Stimulated activated naive CD4-positive, alpha-beta T cell (primary cell): Measurements from ENCODE around the gene XRCC1.
"Not testable (repeated sequence)": the region's sequence is repeated elsewhere in the genome, so short reads cannot be mapped to it uniquely, and the experiment has no call there.

Experiments used
- DNase-seq, 6 experiments: peaks; one replicate each; lab custom pipeline; 2025; lab: John Stamatoyannopoulos, UW

Gene XRCC1

GRCh38 chr19:43600326-43600725, 25.0 kb upstream of the XRCC1 start:
- not testable (repeated sequence) for DNase-seq

- no peak for DNase-seq
These were observed 24.4 kb upstream of the XRCC1 start for GRCh38 chr19:43599635-43600295.

GRCh38 chr19:43598445-43599240, 23.3 kb upstream of the XRCC1 start:
- DNase-seq = no peak

GRCh38 chr19:43597876-43598275, 22.5 kb upstream of the XRCC1 start:
- no peak for DNase-seq

- no peak for DNase-seq
These were observed 21.6 kb upstream of the XRCC1 start for GRCh38 chr19:43596842-43597461.

GRCh38 chr19:43595999-43596841, 20.9 kb upstream of the XRCC1 start, which contains the start of the genes IRGQ and ZNF576:
Gene IRGQ (minus strand): TSS chr19:43596134. CDS start chr19:43595338, 796 bp downstream.
Gene ZNF576 (plus strand): TSS chr19:43596595. CDS start chr19:43597109, 514 bp downstream.
- peak; percentile 98 to 100 (median 99) for DNase-seq

GRCh38 chr19:43595605-43595998, 20.3 kb upstream of the XRCC1 start:
- peak in 1 of 6 experiments; percentile 27 for DNase-seq

- peak; percentile 56 to 77 (median 68) for DNase-seq
These were observed 19.6 kb upstream of the XRCC1 start for GRCh38 chr19:43594710-43595604.

GRCh38 chr19:43594081-43594697, 18.9 kb upstream of the XRCC1 start:
- DNase-seq = no peak

GRCh38 chr19:43592800-43593350, 17.5 kb upstream of the XRCC1 start:
- DNase-seq = no peak

- no peak for DNase-seq
These were observed 16.8 kb upstream of the XRCC1 start for GRCh38 chr19:43591904-43592772.

GRCh38 chr19:43589678-43590077, 14.4 kb upstream of the XRCC1 start:
- no peak for DNase-seq

- DNase-seq = no peak
These were observed 13.9 kb upstream of the XRCC1 start for GRCh38 chr19:43589277-43589676.

- DNase-seq = not testable (repeated sequence)
These were observed 11.7 kb upstream of the XRCC1 start for GRCh38 chr19:43587029-43587428.

GRCh38 chr19:43586346-43586745, 11.0 kb upstream of the XRCC1 start:
- no peak for DNase-seq

GRCh38 chr19:43584484-43584883, 9.2 kb upstream of the XRCC1 start:
- DNase-seq = no peak

- DNase-seq = no peak
These were observed 7.2 kb upstream of the XRCC1 start for GRCh38 chr19:43582495-43582894.

GRCh38 chr19:43581467-43581866, 6.1 kb upstream of the XRCC1 start:
- DNase-seq = no peak

- DNase-seq = no peak
These were observed 3.5 kb upstream of the XRCC1 start for GRCh38 chr19:43578787-43579186.
